Esophagus muscularis mucosa (tissue), 4 donors: ENCODE measurements around the gene FOXO6. TPM values are rescaled to one million over a fixed set of nuclear protein-coding genes. Genes with fewer than 3 reads are reported as not detected.

ENCODE experiments used
- DNase-seq: peaks from one replicate; pipeline ENCODE4 v3.0.0-alpha.2; 2017; ENCODE audit errors: extremely low spot score
- H3K27ac ChIP-seq, 4 donors: fragments of 200-600 bp; sonication (generic); replicated peaks in 1 of 4; 1 replicate in 3 of 4; 2 replicates in 1 of 4; pipeline ENCODE4 v1.5.1; 2016 to 2019; ENCODE audit warnings: mild to moderate bottlenecking in 1 of 4
- H3K27me3 ChIP-seq, 4 donors: fragments of 200-600 bp; sonication (generic); one replicate each; pipeline versions ENCODE4 v1.5.1 to v1.6.0; 2016 to 2019
- H3K36me3 ChIP-seq, 4 donors: fragments of 200-600 bp; sonication (generic); one replicate each; pipeline ENCODE4 v1.5.1; 2016 to 2019
- H3K4me1 ChIP-seq, 4 donors: fragments of 200-600 bp; sonication (generic); one replicate each; pipeline ENCODE4 v1.5.1; 2016 to 2019
- H3K4me3 ChIP-seq, 4 donors: fragments of 200-600 bp; sonication (generic); 1 replicate in 2 of 4; 2 replicates in 2 of 4; pipeline ENCODE4 v1.5.1; 2016 to 2019; ENCODE audit warnings: mild to moderate bottlenecking in 4 of 4, moderate library complexity in 1 of 4
- H3K9me3 ChIP-seq, 4 donors: fragments of 200-600 bp; sonication (generic); 1 replicate in 3 of 4; 2 replicates in 1 of 4; pipeline ENCODE4 v1.5.1; 2016 to 2019
- CTCF ChIP-seq, 3 experiments: fragments of 200-600 bp in 2 of 3; fragments of 450-650 bp in 1 of 3; sonication (generic) in 2 of 3; IDR thresholded peaks; one replicate each; pipeline ENCODE4 v1.5.1; 2017 to 2019; ENCODE audit warnings: antibody characterized with exemption in 3 of 3, mild to moderate bottlenecking in 2 of 3, moderate library complexity in 1 of 3
- EP300 ChIP-seq: sonication (generic); formaldehyde crosslinking; IDR thresholded peaks from one replicate; pipeline ENCODE4 v1.6.1; 2017; ENCODE audit warnings: antibody characterized with exemption
- POLR2A ChIP-seq: fragments of 450-650 bp; IDR thresholded peaks from one replicate; pipeline ENCODE4 v1.6.1; 2017; ENCODE audit warnings: antibody characterized with exemption, moderate library complexity, mild to moderate bottlenecking, low read depth
- POLR2AphosphoS5 ChIP-seq, 2 donors: sonication (generic); formaldehyde crosslinking; IDR thresholded peaks; one replicate each; pipeline ENCODE4 v1.6.1; 2017; ENCODE audit warnings: antibody characterized with exemption in 2 of 2
- WGBS: methylation state at CpG from one replicate; pipeline ENCODE4 v1.1.5; 2018; 5-methylcytosine and 5-hydroxymethylcytosine counted together
- intact Hi-C: fragments of 100-400 bp; cut with DNase I; formaldehyde crosslinking; loops from one replicate; pipeline ENCODE4 v1.15.1; 2023
- total RNA-seq, 4 donors: library from RNA; depleted of rRNA; stranded (reverse); fragments of >200 nt; gene quantifications; one replicate each; pipeline versions ENCODE4 v1.1.0 to v1.2.1, GENCODE V29; 2016

The FOXO6 gene
- total RNA-seq, 4 donors from 2014 or later = 0.33 to 1.3 (median 0.53) TPM

GRCh38 chr1:41365320-41365633 is 4.0 kb downstream of the FOXO6 start:
- Histone ChIP-seq H3K4me1 (peaks cover 30 to 50% (median 43%) of the 10 kb centered on the region in 4 donors), H3K4me3 (no peak overlapping the region), H3K9me3 (peaks cover 0 to 3% (median 0%) of the 10 kb centered on the region in 4 donors), H3K27me3 (peaks cover 0 to 26% (median 2%) of the 10 kb centered on the region in 4 donors), H3K27ac (peak overlapping the region in 3 of 4 donors; percentile 37 to 65 (median 64)), H3K36me3 (no peaks in the 10 kb centered on the region)
- intact Hi-C loops = no loop called here
- TF ChIP-seq EP300 (no peak), POLR2A (no peak), CTCF (IDR thresholded peaks at IDR 0.05) (no peak), POLR2AphosphoS5 (IDR thresholded peaks at IDR 0.05) (no peak)
- no peak for DNase-seq

GRCh38 chr1:41365772-41366454 is 4.7 kb downstream of the FOXO6 start:
- H3K27ac ChIP-seq = peak overlapping the region; percentile 37 to 65 (median 60)
- peaks cover 25 to 44% (median 38%) of the 10 kb centered on the region in 4 donors for H3K4me1 ChIP-seq
- intact Hi-C loops = no loop called here
- no peak for TF ChIP-seq EP300
- TF ChIP-seq CTCF (IDR thresholded peaks at IDR 0.05) = no peak
- no peak for TF ChIP-seq POLR2A
- no peak for TF ChIP-seq POLR2AphosphoS5 (IDR thresholded peaks at IDR 0.05)
- WGBS = 6% methylated on average over 7 of the region's 23 CpGs
- DNase-seq = no peak
- H3K4me3 ChIP-seq = peak overlapping the region; percentile 53 to 62 (median 56)
- H3K27me3 ChIP-seq = peaks cover 0 to 26% (median 2%) of the 10 kb centered on the region in 4 donors
- peaks cover 0 to 3% (median 0%) of the 10 kb centered on the region in 4 donors for H3K9me3 ChIP-seq
- no peaks in the 10 kb centered on the region for H3K36me3 ChIP-seq

DNA sequence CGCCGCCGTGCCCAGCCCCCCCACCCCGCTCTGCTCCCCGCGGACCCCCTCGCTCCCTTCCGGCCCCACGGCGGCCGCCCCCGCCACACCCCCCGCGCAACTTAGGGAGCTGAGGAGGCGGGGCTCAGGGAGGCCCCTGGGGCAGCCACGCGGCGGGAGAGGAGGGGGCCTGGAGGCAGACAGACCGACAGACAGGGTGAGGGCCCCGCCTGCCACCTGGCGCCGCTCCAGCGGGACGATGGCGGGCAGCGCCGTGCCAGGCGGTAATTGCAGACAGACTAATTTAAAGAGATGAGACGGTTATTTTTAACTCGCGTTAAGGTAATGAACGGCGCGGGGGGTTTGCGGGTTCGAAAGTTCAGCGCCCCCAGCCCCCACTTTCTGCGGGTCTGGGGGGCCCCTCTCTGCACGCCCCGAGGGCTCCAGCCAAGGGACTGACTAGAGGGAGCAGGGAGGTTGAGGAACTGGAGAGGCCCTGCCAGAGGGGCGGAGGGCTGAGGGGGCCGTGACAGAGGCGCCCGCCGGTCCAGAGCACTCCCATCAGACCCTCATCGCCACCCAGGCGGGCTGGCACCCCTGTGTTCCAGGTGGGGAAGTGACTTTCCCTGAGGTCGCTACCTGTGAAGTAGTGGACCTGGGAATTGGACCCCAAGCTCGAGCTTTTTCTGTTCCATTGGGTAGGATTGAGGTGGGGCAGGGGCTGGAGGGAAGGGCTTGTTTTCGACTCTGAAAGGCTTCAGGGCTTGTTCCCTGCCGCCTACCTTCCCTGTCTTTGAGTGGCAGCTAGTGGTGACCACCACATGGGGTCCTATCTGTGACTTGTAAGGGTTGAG is 5.4 kb downstream of the FOXO6 start:
- Histone ChIP-seq H3K27ac (peak overlapping the region; percentile 37 to 65 (median 60)), H3K27me3 (peaks cover 0 to 26% (median under 1%) of the 10 kb centered on the region in 4 donors), H3K4me1 (peaks cover 26 to 48% (median 41%) of the 10 kb centered on the region in 4 donors), H3K36me3 (no peaks in the 10 kb centered on the region), H3K9me3 (peaks cover 0 to 1% (median 0%) of the 10 kb centered on the region in 4 donors), H3K4me3 (peak overlapping the region; percentile 53 to 62 (median 56))
- WGBS = 14% methylated on average over 30 of the region's 51 CpGs
- intact Hi-C loops = no loop called here
- no peak for TF ChIP-seq POLR2A
- DNase-seq = no peak

- no peaks in the 10 kb centered on the region for H3K36me3 ChIP-seq
- no peak for DNase-seq
- H3K27me3 ChIP-seq = peaks cover 0 to 20% (median 0%) of the 10 kb centered on the region in 4 donors
- no peak overlapping the region for H3K4me3 ChIP-seq
- no peaks in the 10 kb centered on the region for H3K9me3 ChIP-seq
- 82% methylated on average over 5 of the region's 5 CpGs for WGBS
- H3K4me1 ChIP-seq = peaks cover 29 to 48% (median 41%) of the 10 kb centered on the region in 4 donors
- TF ChIP-seq EP300 = no peak
- no peak for TF ChIP-seq CTCF (IDR thresholded peaks at IDR 0.05)
- no peak for TF ChIP-seq POLR2A
- TF ChIP-seq POLR2AphosphoS5 (IDR thresholded peaks at IDR 0.05) = no peak
- no peak overlapping the region for H3K27ac ChIP-seq
- intact Hi-C loops = no loop called here
Observed at GRCh38 chr1:41367288-41367642, 6.0 kb downstream of the FOXO6 start.

DNA sequence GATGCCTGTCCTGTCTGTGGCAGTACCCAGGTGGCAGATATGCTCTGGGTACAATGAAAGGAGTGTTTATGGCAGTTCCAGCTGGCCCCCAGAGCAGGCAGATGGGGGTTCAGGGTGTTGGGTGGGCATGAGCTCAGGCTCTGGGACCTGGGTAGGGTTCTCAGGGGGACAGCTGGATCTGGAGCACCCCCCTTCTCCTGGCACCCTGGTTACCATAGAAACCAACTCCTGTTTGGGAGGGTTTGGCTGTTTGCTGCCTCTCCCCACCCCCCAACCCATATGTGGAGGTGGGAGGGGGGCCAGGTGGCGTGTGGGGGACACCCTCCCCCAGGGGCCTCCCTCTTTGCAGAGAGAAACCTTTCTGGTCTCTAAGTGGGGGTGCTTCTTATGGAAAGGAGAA is 7.1 kb downstream of the FOXO6 start:
- Histone ChIP-seq H3K36me3 (no peaks in the 10 kb centered on the region), H3K4me1 (peaks cover 27 to 48% (median 40%) of the 10 kb centered on the region in 4 donors), H3K27me3 (peaks cover 0 to 17% (median 0%) of the 10 kb centered on the region in 4 donors), H3K27ac (no peak overlapping the region), H3K4me3 (no peak overlapping the region), H3K9me3 (no peaks in the 10 kb centered on the region)
- no peak for TF ChIP-seq POLR2AphosphoS5 (IDR thresholded peaks at IDR 0.05)
- no peak for TF ChIP-seq EP300
- TF ChIP-seq POLR2A = no peak
- TF ChIP-seq CTCF (IDR thresholded peaks at IDR 0.05) = no peak
- 50% methylated on average over 1 of the region's 1 CpG for WGBS
- intact Hi-C loops = no loop called here
- DNase-seq = no peak
